ENCODE data around the gene ULK4. TPM values are rescaled to one million over a fixed set of nuclear protein-coding genes. Genes with fewer than 3 reads are reported as not detected.

The ULK4 gene
- polyA plus RNA-seq, 1 donor from 2014 or later, result 7.2 TPM

DNA sequence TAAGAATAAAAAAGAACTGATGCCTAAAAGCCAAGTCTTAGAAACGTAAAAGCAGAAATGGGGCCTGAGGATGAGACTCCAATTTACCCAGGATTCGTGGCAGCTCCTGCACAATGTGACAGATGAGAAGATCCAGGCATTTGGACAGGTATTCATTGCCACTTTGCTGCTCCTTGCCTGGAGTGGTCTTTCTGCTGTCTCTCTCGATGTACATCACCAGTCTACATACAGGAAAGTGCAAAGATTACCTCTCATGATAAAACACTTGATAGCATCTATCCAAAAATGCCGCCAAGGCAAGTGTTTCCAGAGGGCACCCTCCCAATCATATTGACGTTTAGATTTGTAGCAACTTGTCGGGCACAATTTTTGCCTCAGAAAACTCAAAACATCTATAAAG, 244.3 kb downstream of the ULK4 start:
- H3K9me2 ChIP-seq (ENCODE audit: insufficient read depth, low read length), result no peaks in the 10 kb centered on the region
- H3F3A ChIP-seq (ENCODE audit: insufficient read depth, low read length, poor library complexity, severe bottlenecking), result no peaks in the 10 kb centered on the region
- no peak overlapping the region for H3K4me2 ChIP-seq (ENCODE audit: low read length)
- H2AFZ ChIP-seq (ENCODE audit: low read depth, low read length), result no peak overlapping the region
- H3K36me3 ChIP-seq (ENCODE audit: insufficient read depth, low read length), result no peaks in the 10 kb centered on the region
- H3K4me3 ChIP-seq (ENCODE audit: low read length), result no peak overlapping the region
- no peak overlapping the region for H3K9ac ChIP-seq (ENCODE audit: low read length)
- H3K9me3 ChIP-seq (ENCODE audit: low read length), result no peaks in the 10 kb centered on the region
- H4K20me1 ChIP-seq (ENCODE audit: insufficient read depth), result no peaks in the 10 kb centered on the region
- H3K27ac ChIP-seq (ENCODE audit: low read length), result no peak overlapping the region
- no peaks in the 10 kb centered on the region for H3K27me3 ChIP-seq (ENCODE audit: insufficient read depth, low read depth, low read length)
- no peaks in the 10 kb centered on the region for H3K79me2 ChIP-seq (replicated peaks; ENCODE audit: insufficient read depth, low read length)
- TF ChIP-seq, protein P1, sequence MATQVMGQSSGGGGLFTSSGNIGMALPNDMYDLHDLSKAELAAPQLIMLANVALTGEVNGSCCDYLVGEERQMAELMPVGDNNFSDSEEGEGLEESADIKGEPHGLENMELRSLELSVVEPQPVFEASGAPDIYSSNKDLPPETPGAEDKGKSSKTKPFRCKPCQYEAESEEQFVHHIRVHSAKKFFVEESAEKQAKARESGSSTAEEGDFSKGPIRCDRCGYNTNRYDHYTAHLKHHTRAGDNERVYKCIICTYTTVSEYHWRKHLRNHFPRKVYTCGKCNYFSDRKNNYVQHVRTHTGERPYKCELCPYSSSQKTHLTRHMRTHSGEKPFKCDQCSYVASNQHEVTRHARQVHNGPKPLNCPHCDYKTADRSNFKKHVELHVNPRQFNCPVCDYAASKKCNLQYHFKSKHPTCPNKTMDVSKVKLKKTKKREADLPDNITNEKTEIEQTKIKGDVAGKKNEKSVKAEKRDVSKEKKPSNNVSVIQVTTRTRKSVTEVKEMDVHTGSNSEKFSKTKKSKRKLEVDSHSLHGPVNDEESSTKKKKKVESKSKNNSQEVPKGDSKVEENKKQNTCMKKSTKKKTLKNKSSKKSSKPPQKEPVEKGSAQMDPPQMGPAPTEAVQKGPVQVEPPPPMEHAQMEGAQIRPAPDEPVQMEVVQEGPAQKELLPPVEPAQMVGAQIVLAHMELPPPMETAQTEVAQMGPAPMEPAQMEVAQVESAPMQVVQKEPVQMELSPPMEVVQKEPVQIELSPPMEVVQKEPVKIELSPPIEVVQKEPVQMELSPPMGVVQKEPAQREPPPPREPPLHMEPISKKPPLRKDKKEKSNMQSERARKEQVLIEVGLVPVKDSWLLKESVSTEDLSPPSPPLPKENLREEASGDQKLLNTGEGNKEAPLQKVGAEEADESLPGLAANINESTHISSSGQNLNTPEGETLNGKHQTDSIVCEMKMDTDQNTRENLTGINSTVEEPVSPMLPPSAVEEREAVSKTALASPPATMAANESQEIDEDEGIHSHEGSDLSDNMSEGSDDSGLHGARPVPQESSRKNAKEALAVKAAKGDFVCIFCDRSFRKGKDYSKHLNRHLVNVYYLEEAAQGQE (IDR thresholded peaks at IDR 0.05; ENCODE audit: borderline replicate concordance), result no peak
- TF ChIP-seq MXI1 (conservative IDR thresholded peaks at IDR 0.05; ENCODE audit: poor library complexity, severe bottlenecking), result no peak

DNA sequence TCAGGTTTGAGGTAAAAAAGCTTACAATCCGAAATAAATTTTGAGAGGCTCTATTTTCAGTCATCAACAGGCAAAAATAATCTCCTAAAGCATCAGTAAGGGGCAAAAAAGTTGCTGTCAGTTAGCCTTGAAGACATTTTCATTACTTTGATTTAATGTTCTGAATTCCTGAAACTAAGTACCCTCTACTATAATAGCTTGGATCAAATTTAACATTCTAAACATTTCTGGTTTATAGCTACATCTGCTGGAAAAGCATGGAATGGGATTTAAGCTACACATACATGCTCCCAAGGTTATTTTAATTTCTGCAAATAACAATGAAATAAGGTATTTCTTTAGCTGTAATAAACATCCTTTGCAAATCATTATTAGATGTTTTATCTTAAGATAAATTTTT, 245.4 kb downstream of the ULK4 start:
- Histone ChIP-seq H3K4me2 (ENCODE audit: low read length) (no peak overlapping the region), H3K79me2 (replicated peaks; ENCODE audit: insufficient read depth, low read length) (no peaks in the 10 kb centered on the region), H4K20me1 (ENCODE audit: insufficient read depth) (no peaks in the 10 kb centered on the region), H3K27ac (ENCODE audit: low read length) (no peak overlapping the region), H3F3A (ENCODE audit: insufficient read depth, low read length, poor library complexity, severe bottlenecking) (no peaks in the 10 kb centered on the region), H3K9me2 (ENCODE audit: insufficient read depth, low read length) (no peaks in the 10 kb centered on the region), H3K36me3 (ENCODE audit: insufficient read depth, low read length) (no peaks in the 10 kb centered on the region), H3K9ac (ENCODE audit: low read length) (no peak overlapping the region), H3K9me3 (ENCODE audit: low read length) (no peaks in the 10 kb centered on the region), H3K4me3 (ENCODE audit: low read length) (no peak overlapping the region), H3K27me3 (ENCODE audit: insufficient read depth, low read depth, low read length) (no peaks in the 10 kb centered on the region), H2AFZ (ENCODE audit: low read depth, low read length) (no peak overlapping the region)
- TF ChIP-seq POLR2AphosphoS5 (IDR thresholded peaks at IDR 0.05), result no peak
- TF ChIP-seq EP300 (conservative IDR thresholded peaks at IDR 0.05; ENCODE audit: poor library complexity, severe bottlenecking), result no peak
- no peak for TF ChIP-seq MXI1 (conservative IDR thresholded peaks at IDR 0.05; ENCODE audit: poor library complexity, severe bottlenecking)
- peak; percentile 79 for TF ChIP-seq RAD21 (conservative IDR thresholded peaks at IDR 0.05)
- TF ChIP-seq TAF1 (IDR thresholded peaks at IDR 0.05; ENCODE audit: low read depth), result no peak
- TF ChIP-seq, protein P2, sequence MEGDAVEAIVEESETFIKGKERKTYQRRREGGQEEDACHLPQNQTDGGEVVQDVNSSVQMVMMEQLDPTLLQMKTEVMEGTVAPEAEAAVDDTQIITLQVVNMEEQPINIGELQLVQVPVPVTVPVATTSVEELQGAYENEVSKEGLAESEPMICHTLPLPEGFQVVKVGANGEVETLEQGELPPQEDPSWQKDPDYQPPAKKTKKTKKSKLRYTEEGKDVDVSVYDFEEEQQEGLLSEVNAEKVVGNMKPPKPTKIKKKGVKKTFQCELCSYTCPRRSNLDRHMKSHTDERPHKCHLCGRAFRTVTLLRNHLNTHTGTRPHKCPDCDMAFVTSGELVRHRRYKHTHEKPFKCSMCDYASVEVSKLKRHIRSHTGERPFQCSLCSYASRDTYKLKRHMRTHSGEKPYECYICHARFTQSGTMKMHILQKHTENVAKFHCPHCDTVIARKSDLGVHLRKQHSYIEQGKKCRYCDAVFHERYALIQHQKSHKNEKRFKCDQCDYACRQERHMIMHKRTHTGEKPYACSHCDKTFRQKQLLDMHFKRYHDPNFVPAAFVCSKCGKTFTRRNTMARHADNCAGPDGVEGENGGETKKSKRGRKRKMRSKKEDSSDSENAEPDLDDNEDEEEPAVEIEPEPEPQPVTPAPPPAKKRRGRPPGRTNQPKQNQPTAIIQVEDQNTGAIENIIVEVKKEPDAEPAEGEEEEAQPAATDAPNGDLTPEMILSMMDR (IDR thresholded peaks at IDR 0.05; ENCODE audit: poor library complexity, severe bottlenecking), result peak; percentile 74
- TF ChIP-seq SMC3 (conservative IDR thresholded peaks at IDR 0.05; ENCODE audit: poor library complexity), result peak; percentile 80
- TF ChIP-seq EZH2 (IDR thresholded peaks at IDR 0.05; ENCODE audit: borderline replicate concordance, insufficient read depth, low read length, poor library complexity, severe bottlenecking), result no peak
- TF ChIP-seq, protein P1 (IDR thresholded peaks at IDR 0.05; ENCODE audit: borderline replicate concordance), result no peak

All from neural cell (in vitro differentiated cells).